H9 (cell line): ENCODE data around the gene PRCD. TPM values are rescaled to one million over a fixed set of nuclear protein-coding genes. Genes with fewer than 3 reads are reported as not detected.

ENCODE experiments used
- DNase-seq: peaks from one replicate; pipeline ENCODE4 v3.0.0-alpha.2; 2017
- H2AFZ ChIP-seq: one replicate; pipeline ENCODE4 v1.6.1; 2013; ENCODE audit warnings: mild to moderate bottlenecking, low read length, control low read depth, moderate library complexity
- H2AK5ac ChIP-seq: 2 replicates; pipeline ENCODE4 v1.6.1; 2013; ENCODE audit warnings: low read length, control low read depth, mixed read lengths; ENCODE audit not compliant: insufficient read length
- H2BK120ac ChIP-seq: one replicate; pipeline ENCODE4 v1.6.1; 2013; ENCODE audit warnings: low read depth, mild to moderate bottlenecking, low read length, control low read depth, inconsistent platforms; ENCODE audit not compliant: poor library complexity, severe bottlenecking
- H2BK12ac ChIP-seq: 2 replicates; pipeline ENCODE4 v1.6.1; 2013; ENCODE audit warnings: low read length, control low read depth, mixed read lengths, low read depth; ENCODE audit not compliant: insufficient read length
- H2BK15ac ChIP-seq: 2 replicates; pipeline ENCODE4 v1.6.1; 2013; ENCODE audit warnings: low read depth, low read length, control low read depth
- H2BK20ac ChIP-seq: one replicate; pipeline ENCODE4 v1.6.1; 2013; ENCODE audit warnings: low read depth, mild to moderate bottlenecking, low read length, control low read depth, inconsistent platforms; ENCODE audit not compliant: poor library complexity, severe bottlenecking
- H2BK5ac ChIP-seq: 2 replicates; pipeline ENCODE4 v1.6.1; 2013; ENCODE audit warnings: low read length, control low read depth, mixed read lengths; ENCODE audit not compliant: insufficient read length
- H3K14ac ChIP-seq: 2 replicates; pipeline ENCODE4 v1.6.1; 2013; ENCODE audit warnings: low read length, control low read depth; ENCODE audit not compliant: insufficient read depth
- H3K18ac ChIP-seq: 2 replicates; pipeline ENCODE4 v1.6.1; 2013; ENCODE audit warnings: low read depth, mild to moderate bottlenecking, mixed read lengths, low read length, control low read depth; ENCODE audit not compliant: insufficient read length
- H3K23ac ChIP-seq: 2 replicates; pipeline ENCODE4 v1.6.1; 2013; ENCODE audit warnings: low read length, control low read depth, mixed read lengths, low read depth; ENCODE audit not compliant: insufficient read length
- H3K23me2 ChIP-seq: 2 replicates; pipeline ENCODE4 v1.6.1; 2013; ENCODE audit warnings: low read depth, mild to moderate bottlenecking, mixed read lengths, low read length, control low read depth; ENCODE audit not compliant: insufficient read length, poor library complexity, severe bottlenecking
- H3K27ac ChIP-seq: 2 replicates; pipeline ENCODE4 v1.5.1; 2013; ENCODE audit warnings: low read length, control low read depth, mixed read lengths, low read depth; ENCODE audit not compliant: insufficient read length
- H3K27me3 ChIP-seq: 2 replicates; pipeline ENCODE4 v1.6.1; 2013; ENCODE audit warnings: low read length, control low read depth, inconsistent platforms; ENCODE audit not compliant: insufficient read depth
- H3K4ac ChIP-seq: 2 replicates; pipeline ENCODE4 v1.6.1; 2013; ENCODE audit warnings: low read depth, mild to moderate bottlenecking, control low read depth, inconsistent platforms, low read length, moderate library complexity
- H3K4me1 ChIP-seq: 2 replicates; pipeline ENCODE4 v1.6.1; 2013; ENCODE audit warnings: low read length, control low read depth, inconsistent platforms; ENCODE audit not compliant: insufficient read depth
- H3K4me2 ChIP-seq: 2 replicates; pipeline ENCODE4 v1.6.1; 2013; ENCODE audit warnings: low read length, control low read depth, mixed read lengths; ENCODE audit not compliant: insufficient read length, insufficient read depth
- H3K56ac ChIP-seq: 2 replicates; pipeline ENCODE4 v1.6.1; 2013; ENCODE audit warnings: low read depth, mild to moderate bottlenecking, mixed read lengths, low read length, control low read depth; ENCODE audit not compliant: insufficient read length
- H3K79me1 ChIP-seq: 2 replicates; pipeline ENCODE4 v1.6.1; 2013; ENCODE audit warnings: low read depth, mild to moderate bottlenecking, moderate library complexity, low read length, control low read depth, inconsistent platforms; ENCODE audit not compliant: insufficient read depth, poor library complexity, severe bottlenecking
- H3K79me2 ChIP-seq: 2 replicates; pipeline ENCODE4 v1.6.1; 2013; ENCODE audit warnings: low read length, control low read depth, inconsistent platforms; ENCODE audit not compliant: insufficient read depth
- H3K9ac ChIP-seq: 2 replicates; pipeline ENCODE4 v1.6.1; 2013; ENCODE audit warnings: low read length, control low read depth, mixed read lengths; ENCODE audit not compliant: insufficient read length; ENCODE audit errors: extremely low read depth
- H3K9me3 ChIP-seq: one replicate; pipeline ENCODE4 v1.6.1; 2013; ENCODE audit warnings: low read depth, low read length, inconsistent platforms; ENCODE audit not compliant: control insufficient read depth
- H3T11ph ChIP-seq: one replicate; pipeline ENCODE4 v1.6.1; 2013; ENCODE audit warnings: mild to moderate bottlenecking, low read length, control low read depth, inconsistent platforms
- H4K20me1 ChIP-seq: one replicate; pipeline ENCODE4 v1.6.1; 2013; ENCODE audit not compliant: control insufficient read depth, insufficient read length, insufficient read depth
- H4K5ac ChIP-seq: 2 replicates; pipeline ENCODE4 v1.6.1; 2013; ENCODE audit warnings: low read depth, mild to moderate bottlenecking, mixed read lengths, low read length, control low read depth; ENCODE audit not compliant: insufficient read length
- H4K8ac ChIP-seq: replicated peaks from 2 replicates; pipeline ENCODE4 v1.6.1; 2013; ENCODE audit warnings: low read length, control low read depth, mixed read lengths, low read depth; ENCODE audit not compliant: insufficient read length
- H4K91ac ChIP-seq: 2 replicates; pipeline ENCODE4 v1.6.1; 2013; ENCODE audit warnings: low read depth, mild to moderate bottlenecking, moderate library complexity, mixed read lengths, low read length, control low read depth; ENCODE audit not compliant: insufficient read length
- H3K27ac Mint-ChIP-seq, 3 experiments: 2 replicates in 2 of 3; 3 replicates in 1 of 3; pipeline ENCODE4 v1.8.0; 2020 to 2021; ENCODE audit warnings: mixed read lengths in 3 of 3, mild to moderate bottlenecking in 1 of 3, moderate library complexity in 1 of 3
- H3K27me3 Mint-ChIP-seq: 2 replicates; pipeline ENCODE4 v1.8.0; 2021; ENCODE audit warnings: low read depth, mild to moderate bottlenecking, moderate library complexity, mixed read lengths
- H3K36me3 Mint-ChIP-seq, 3 experiments: 2 replicates in 2 of 3; 3 replicates in 1 of 3; pipeline ENCODE4 v1.8.0; 2020 to 2021; ENCODE audit warnings: low read depth in 3 of 3, mixed read lengths in 3 of 3; ENCODE audit not compliant: insufficient read depth in 1 of 3
- H3K4me1 Mint-ChIP-seq, 2 experiments: 2 replicates each; pipeline ENCODE4 v1.8.0; 2020; ENCODE audit warnings: mixed read lengths in 2 of 2
- H3K4me3 Mint-ChIP-seq, 2 experiments: 2 replicates in 1 of 2; 3 replicates in 1 of 2; pipeline ENCODE4 v1.8.0; 2020 to 2021; ENCODE audit warnings: mild to moderate bottlenecking in 2 of 2, mixed read lengths in 2 of 2, moderate library complexity in 1 of 2
- H3K9me3 Mint-ChIP-seq, 2 experiments: 2 replicates in 1 of 2; 3 replicates in 1 of 2; pipeline ENCODE4 v1.8.0; 2020; ENCODE audit warnings: mild to moderate bottlenecking in 2 of 2, mixed read lengths in 2 of 2, moderate library complexity in 1 of 2
- WGBS: extraction: QIAGEN DNeasy Blood & Tissue Kit; methylation state at CpG from one replicate; pipeline ENCODE4 v1.1.7; 2013; ENCODE audit warnings: missing lambda C conversion rate, low lambda C conversion rate, mixed read lengths; ENCODE audit not compliant: insufficient read length; ENCODE audit errors: extremely low coverage; 5-methylcytosine and 5-hydroxymethylcytosine counted together
- total RNA-seq: library from RNA; stranded (reverse); gene quantifications from 2 replicates; pipeline ENCODE4 v1.2.1, GENCODE V29; 2021
- TF ChIP-seq, protein P1 (sequence below): fragments of 200-600 bp; sonication (generic); conservative IDR thresholded peaks from 3 replicates; pipeline ENCODE4 v1.8.0; 2021; ENCODE audit warnings: antibody characterized with exemption, mild to moderate bottlenecking

Gene PRCD
- total RNA-seq, 1 experiment from 2014 or later, result 0.46 TPM

DNA sequence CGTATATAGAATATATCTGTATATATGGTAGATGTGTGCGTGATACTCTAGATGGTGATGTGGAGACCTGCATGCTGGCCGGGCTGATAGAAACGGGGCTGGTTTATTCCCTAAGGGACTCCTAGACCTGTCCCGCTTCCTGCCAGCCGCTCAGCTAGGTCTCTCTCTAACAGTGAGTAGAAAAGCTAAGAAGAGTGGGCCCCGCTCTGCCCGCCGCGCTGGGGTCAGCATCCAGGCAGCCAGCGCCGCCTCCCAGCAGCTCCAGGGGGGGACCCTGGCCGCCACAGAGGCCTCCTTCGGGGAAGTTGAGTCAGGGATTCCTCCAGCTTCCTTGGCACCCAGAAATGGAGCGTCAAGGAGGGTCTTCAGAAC is 11.7 kb upstream of the PRCD start:
- no CpG with 5 or more reads among the region's 15 CpGs for WGBS
- Histone ChIP-seq H4K91ac (no peak overlapping the region), H4K5ac (no peak overlapping the region), H3K79me1 (no peaks in the 10 kb centered on the region), H3K27ac (no peak overlapping the region), H3K4ac (no peak overlapping the region), H4K20me1 (peaks cover 3% of the 10 kb centered on the region), H3K4me2 (no peak overlapping the region), H3K9me3 (no peaks in the 10 kb centered on the region), H2BK20ac (no peak overlapping the region), H2AK5ac (no peak overlapping the region), H3K14ac (no peak overlapping the region), H3K56ac (no peak overlapping the region), H4K8ac (no peak overlapping the region), H3K18ac (no peak overlapping the region), H3K9ac (no peak overlapping the region), H2BK5ac (no peak overlapping the region), H3T11ph (no peak overlapping the region), H3K27me3 (no peaks in the 10 kb centered on the region), H2BK12ac (no peak overlapping the region), H3K23me2 (no peaks in the 10 kb centered on the region), H3K79me2 (no peaks in the 10 kb centered on the region), H2BK120ac (no peak overlapping the region), H2AFZ (no peak overlapping the region), H2BK15ac (no peak overlapping the region), H3K23ac (no peak overlapping the region), H3K4me1 (peaks cover 4% of the 10 kb centered on the region; the same call in 1 of the 2 replicates)
- peaks cover 30% of the 10 kb centered on the region for H3K27me3 Mint-ChIP-seq
- H3K9me3 Mint-ChIP-seq, result no peaks in the 10 kb centered on the region; a peak in 1 of 5 replicates
- no peaks in the 10 kb centered on the region for H3K36me3 Mint-ChIP-seq
- H3K27ac Mint-ChIP-seq, result no peak overlapping the region
- H3K4me1 Mint-ChIP-seq, result peaks cover 23 to 41% of the 10 kb centered on the region in 2 experiments
- no peak overlapping the region for H3K4me3 Mint-ChIP-seq
- no peak for DNase-seq
- TF ChIP-seq, protein P1, sequence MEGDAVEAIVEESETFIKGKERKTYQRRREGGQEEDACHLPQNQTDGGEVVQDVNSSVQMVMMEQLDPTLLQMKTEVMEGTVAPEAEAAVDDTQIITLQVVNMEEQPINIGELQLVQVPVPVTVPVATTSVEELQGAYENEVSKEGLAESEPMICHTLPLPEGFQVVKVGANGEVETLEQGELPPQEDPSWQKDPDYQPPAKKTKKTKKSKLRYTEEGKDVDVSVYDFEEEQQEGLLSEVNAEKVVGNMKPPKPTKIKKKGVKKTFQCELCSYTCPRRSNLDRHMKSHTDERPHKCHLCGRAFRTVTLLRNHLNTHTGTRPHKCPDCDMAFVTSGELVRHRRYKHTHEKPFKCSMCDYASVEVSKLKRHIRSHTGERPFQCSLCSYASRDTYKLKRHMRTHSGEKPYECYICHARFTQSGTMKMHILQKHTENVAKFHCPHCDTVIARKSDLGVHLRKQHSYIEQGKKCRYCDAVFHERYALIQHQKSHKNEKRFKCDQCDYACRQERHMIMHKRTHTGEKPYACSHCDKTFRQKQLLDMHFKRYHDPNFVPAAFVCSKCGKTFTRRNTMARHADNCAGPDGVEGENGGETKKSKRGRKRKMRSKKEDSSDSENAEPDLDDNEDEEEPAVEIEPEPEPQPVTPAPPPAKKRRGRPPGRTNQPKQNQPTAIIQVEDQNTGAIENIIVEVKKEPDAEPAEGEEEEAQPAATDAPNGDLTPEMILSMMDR, result no peak
